OCI-LY1 (cell line): ENCODE results near the gene THSD7A.

Experiments
- CTCF ChIP-seq: fragments of 200-600 bp; sonication (generic), shearing (Covaris generic); IDR thresholded peaks from 2 replicates; pipeline ENCODE4 v1.5.1; 2017; ENCODE audit warnings: mild to moderate bottlenecking, antibody characterized with exemption, low read length, moderate library complexity, mixed read lengths
- EZH2 ChIP-seq: fragments of 200-600 bp; sonication (generic), shearing (Covaris generic); IDR thresholded peaks from 2 replicates; pipeline ENCODE4 v1.8.0; 2017; ENCODE audit warnings: borderline replicate concordance, mixed run types, mild to moderate bottlenecking, antibody characterized with exemption, low read length, moderate library complexity, mixed read lengths

GRCh38 chr7:11638011-11638774, 193.8 kb downstream of the THSD7A start:
- TF ChIP-seq CTCF (no peak), EZH2 (no peak)
